HG03457 (cell line): ENCODE results near the gene ROR1.
"Not testable (repeated sequence)": the region's sequence is repeated elsewhere in the genome, so short reads cannot be mapped to it uniquely, and the experiment has no call there.

Experiments used
- ATAC-seq: cut with Tn5 transposase; IDR thresholded peaks from one replicate; pipeline ENCODE4 v1.9.1; 2021; ENCODE audit warnings: moderate number of reproducible peaks; ENCODE audit not compliant: unreplicated experiment

ROR1 gene

GRCh38 chr1:64197076-64197475 is 423.3 kb downstream of the ROR1 start:
- ATAC-seq: no peak

GRCh38 chr1:64199154-64199553 is 425.3 kb downstream of the ROR1 start:
- ATAC-seq: no peak

- ATAC-seq: no peak
These were observed 426.2 kb downstream of the ROR1 start for GRCh38 chr1:64200064-64200463.

- no peak for ATAC-seq
These were observed 429.6 kb downstream of the ROR1 start, which contains the start of gene UBE2U for GRCh38 chr1:64203420-64203819. UBE2U (plus strand) TSS chr1:64203623; CDS start chr1:64204051, 428 bp downstream.

- ATAC-seq: no peak
These were observed 435.4 kb downstream of the ROR1 start for GRCh38 chr1:64209221-64209620.

- ATAC-seq: no peak
These were observed 438.2 kb downstream of the ROR1 start for GRCh38 chr1:64212031-64212430.

GRCh38 chr1:64215576-64215975 is 441.8 kb downstream of the ROR1 start:
- no peak for ATAC-seq

GRCh38 chr1:64220241-64220640 is 446.4 kb downstream of the ROR1 start:
- no peak for ATAC-seq

GRCh38 chr1:64223329-64224151 is 449.7 kb downstream of the ROR1 start:
- ATAC-seq: no peak

GRCh38 chr1:64224236-64224635 is 450.4 kb downstream of the ROR1 start:
- not testable (repeated sequence) for ATAC-seq

- no peak for ATAC-seq
These were observed 454.5 kb downstream of the ROR1 start for GRCh38 chr1:64228167-64228957.

GRCh38 chr1:64229307-64229706 is 455.5 kb downstream of the ROR1 start:
- no peak for ATAC-seq
